Measurements from ENCODE around the gene TNFSF13. TPM values are rescaled to one million over a fixed set of nuclear protein-coding genes. Genes with fewer than 3 reads are reported as not detected.

TNFSF13 gene
- total RNA-seq, 1 experiment from 2014 or later: 19.7 TPM

GRCh38 chr17:7549401-7550055, 9.0 kb upstream of the TNFSF13 start:
- Mint-ChIP-seq H3K36me3 (ENCODE audit: insufficient read depth, unreplicated experiment) (peaks cover 6% of the 10 kb centered on the region), H3K27ac (ENCODE audit: unreplicated experiment) (no peak overlapping the region), H3K4me3 (ENCODE audit: low read depth, unreplicated experiment) (peak overlapping the region; percentile 71), H3K4me1 (ENCODE audit: low read depth, unreplicated experiment) (peaks cover 16% of the 10 kb centered on the region), H3K9me3 (ENCODE audit: low read depth, unreplicated experiment) (no peaks in the 10 kb centered on the region), H3K27me3 (ENCODE audit: unreplicated experiment) (no peaks in the 10 kb centered on the region)
- intact Hi-C loops (cut with micrococcal nuclease; ENCODE audit: unreplicated experiment): no loop called here
- CTCF ChIA-PET: interaction anchor here (1.5 kb wide), 1 partner anchor 8 kb away, joined by 4 read pairs; no protein-coding TSS in a partner anchor
- no TSS peak for BruUV-seq (replicated peaks)
- TF ChIP-seq CTCF (IDR thresholded peaks at IDR 0.05; ENCODE audit: unreplicated experiment): no peak
- DNase-seq: no peak

- Mint-ChIP-seq H3K27ac (ENCODE audit: unreplicated experiment) (no peak overlapping the region), H3K4me1 (ENCODE audit: low read depth, unreplicated experiment) (peaks cover 19% of the 10 kb centered on the region), H3K4me3 (ENCODE audit: low read depth, unreplicated experiment) (no peak overlapping the region), H3K36me3 (ENCODE audit: insufficient read depth, unreplicated experiment) (peaks cover 6% of the 10 kb centered on the region), H3K27me3 (ENCODE audit: unreplicated experiment) (no peaks in the 10 kb centered on the region), H3K9me3 (ENCODE audit: low read depth, unreplicated experiment) (no peaks in the 10 kb centered on the region)
- no peak for TF ChIP-seq CTCF (IDR thresholded peaks at IDR 0.05; ENCODE audit: unreplicated experiment)
- intact Hi-C loops (cut with micrococcal nuclease; ENCODE audit: unreplicated experiment): no loop called here
- no TSS peak for BruUV-seq (replicated peaks)
- DNase-seq: no peak
- CTCF ChIA-PET: no interaction called here
Measured at GRCh38 chr17:7550344-7550743, 8.2 kb upstream of the TNFSF13 start.

GRCh38 chr17:7551396-7551795, 7.2 kb upstream of the TNFSF13 start:
- intact Hi-C loops (cut with micrococcal nuclease; ENCODE audit: unreplicated experiment): no loop called here
- CTCF ChIA-PET: no interaction called here
- peaks cover 24% of the 10 kb centered on the region for H3K4me1 Mint-ChIP-seq (ENCODE audit: low read depth, unreplicated experiment)
- H3K27me3 Mint-ChIP-seq (ENCODE audit: unreplicated experiment): no peaks in the 10 kb centered on the region
- peaks cover 6% of the 10 kb centered on the region for H3K36me3 Mint-ChIP-seq (ENCODE audit: insufficient read depth, unreplicated experiment)
- no peak overlapping the region for H3K27ac Mint-ChIP-seq (ENCODE audit: unreplicated experiment)
- no TSS peak for BruUV-seq (replicated peaks)
- no peak for TF ChIP-seq CTCF (IDR thresholded peaks at IDR 0.05; ENCODE audit: unreplicated experiment)
- H3K9me3 Mint-ChIP-seq (ENCODE audit: low read depth, unreplicated experiment): no peaks in the 10 kb centered on the region
- no peak for DNase-seq
- no peak overlapping the region for H3K4me3 Mint-ChIP-seq (ENCODE audit: low read depth, unreplicated experiment)

GRCh38 chr17:7552621-7553051, 5.9 kb upstream of the TNFSF13 start:
- no peak for TF ChIP-seq CTCF (IDR thresholded peaks at IDR 0.05; ENCODE audit: unreplicated experiment)

More at GRCh38 chr17:7552621-7553051, 5.9 kb upstream of the TNFSF13 start:
- no peak for DNase-seq
- no peak overlapping the region for H3K4me3 Mint-ChIP-seq (ENCODE audit: low read depth, unreplicated experiment)
- CTCF ChIA-PET: no interaction called here
- H3K4me1 Mint-ChIP-seq (ENCODE audit: low read depth, unreplicated experiment): peaks cover 26% of the 10 kb centered on the region
- H3K27ac Mint-ChIP-seq (ENCODE audit: unreplicated experiment): no peak overlapping the region
- H3K36me3 Mint-ChIP-seq (ENCODE audit: insufficient read depth, unreplicated experiment): peaks cover 12% of the 10 kb centered on the region
- H3K9me3 Mint-ChIP-seq (ENCODE audit: low read depth, unreplicated experiment): no peaks in the 10 kb centered on the region
- no TSS peak for BruUV-seq (replicated peaks)
- H3K27me3 Mint-ChIP-seq (ENCODE audit: unreplicated experiment): no peaks in the 10 kb centered on the region
- intact Hi-C loops (cut with micrococcal nuclease; ENCODE audit: unreplicated experiment): no loop called here
